ACC112 (cell line): ENCODE measurements around the gene RAPGEF3.
A peak's percentile ranks its signal among the peaks of the same experiment; 100 is the strongest.

ENCODE experiments used
- H2AFZ ChIP-seq: fragments of 200-600 bp; sonication (generic); one replicate; pipeline ENCODE4 v1.6.0; 2017; ENCODE audit warnings: antibody characterized with exemption, low read length; ENCODE audit not compliant: unreplicated experiment
- H3K27ac ChIP-seq: fragments of 200-600 bp; sonication (generic); 2 replicates; pipeline ENCODE4 v1.5.1; 2014; ENCODE audit warnings: low read depth, mild to moderate bottlenecking, antibody characterized with exemption, low read length, moderate library complexity
- H3K27me3 ChIP-seq: fragments of 200-600 bp; sonication (generic); 2 replicates; pipeline ENCODE4 v1.6.1; 2014; ENCODE audit warnings: mild to moderate bottlenecking, antibody characterized with exemption, low read length, moderate library complexity, mixed read lengths; ENCODE audit not compliant: insufficient read depth
- H3K36me3 ChIP-seq: fragments of 200-600 bp; sonication (generic); 2 replicates; pipeline ENCODE4 v1.6.1; 2016; ENCODE audit warnings: mild to moderate bottlenecking, antibody characterized with exemption, low read length, moderate library complexity, mixed read lengths; ENCODE audit not compliant: insufficient read depth
- H3K4me1 ChIP-seq: fragments of 200-600 bp; sonication (generic); one replicate; pipeline ENCODE4 v1.6.1; 2016; ENCODE audit warnings: low read length, mixed read lengths; ENCODE audit not compliant: insufficient read depth, unreplicated experiment, control insufficient read depth
- H3K4me3 ChIP-seq: fragments of 200-600 bp; sonication (generic); 2 replicates; pipeline ENCODE4 v1.5.1; 2014; ENCODE audit warnings: mild to moderate bottlenecking, low read depth, low read length
- H3K79me2 ChIP-seq: fragments of 200-600 bp; sonication (generic); one replicate; pipeline ENCODE4 v1.6.0; 2016; ENCODE audit warnings: low read length; ENCODE audit not compliant: control insufficient read depth, unreplicated experiment, insufficient read depth

The RAPGEF3 gene

DNA sequence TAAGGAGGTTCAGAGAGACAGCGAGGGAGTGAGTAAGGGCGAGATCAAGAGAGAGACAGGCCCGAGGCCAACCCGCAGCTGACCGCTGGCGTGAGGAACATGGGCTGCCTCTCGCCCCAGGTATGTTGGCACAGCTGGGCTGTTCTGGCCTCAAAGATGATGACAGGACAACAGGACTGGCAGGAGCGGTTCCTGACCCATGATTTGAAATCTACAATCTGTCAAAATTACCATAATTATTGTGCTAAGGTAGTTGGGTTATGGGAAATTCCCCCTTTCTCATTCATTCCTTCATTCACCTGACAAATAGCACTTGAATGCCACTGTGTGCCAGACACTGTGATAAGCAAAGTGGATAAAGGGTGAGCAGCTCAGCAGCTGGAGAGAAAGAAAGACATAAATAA is 28.3 kb downstream of the RAPGEF3 start:
- Histone ChIP-seq H3K36me3 (no peaks in the 10 kb centered on the region), H3K4me3 (no peak overlapping the region), H3K79me2 (no peaks in the 10 kb centered on the region), H3K27me3 (no peaks in the 10 kb centered on the region), H3K27ac (no peak overlapping the region), H3K4me1 (peaks cover 13% of the 10 kb centered on the region), H2AFZ (no peak overlapping the region)

GRCh38 chr12:47729233-47729632 is 29.4 kb downstream of the RAPGEF3 start:
- Histone ChIP-seq H3K4me3 (no peak overlapping the region), H3K79me2 (no peaks in the 10 kb centered on the region), H3K4me1 (peaks cover 13% of the 10 kb centered on the region), H3K36me3 (no peaks in the 10 kb centered on the region), H3K27me3 (no peaks in the 10 kb centered on the region), H2AFZ (no peak overlapping the region), H3K27ac (no peak overlapping the region)

GRCh38 chr12:47725893-47726292 is 32.8 kb downstream of the RAPGEF3 start:
- Histone ChIP-seq H3K79me2 (no peaks in the 10 kb centered on the region), H3K36me3 (no peaks in the 10 kb centered on the region), H3K27me3 (no peaks in the 10 kb centered on the region), H2AFZ (no peak overlapping the region), H3K4me1 (peaks cover 13% of the 10 kb centered on the region), H3K27ac (no peak overlapping the region), H3K4me3 (no peak overlapping the region)

GRCh38 chr12:47725091-47725772 is 33.4 kb downstream of the RAPGEF3 start, which contains the start of gene ENDOU:
ENDOU (minus strand) TSS chr12:47725490; CDS start chr12:47725413, 77 bp downstream.
- peaks cover 13% of the 10 kb centered on the region for H3K4me1 ChIP-seq
- no peaks in the 10 kb centered on the region for H3K36me3 ChIP-seq
- H3K27me3 ChIP-seq: no peaks in the 10 kb centered on the region
- H3K27ac ChIP-seq: no peak within 1 kb of the TSS
- H2AFZ ChIP-seq: no peak within 1 kb of the TSS
- no peak within 1 kb of the TSS for H3K4me3 ChIP-seq
- no peaks in the 10 kb centered on the region for H3K79me2 ChIP-seq

DNA sequence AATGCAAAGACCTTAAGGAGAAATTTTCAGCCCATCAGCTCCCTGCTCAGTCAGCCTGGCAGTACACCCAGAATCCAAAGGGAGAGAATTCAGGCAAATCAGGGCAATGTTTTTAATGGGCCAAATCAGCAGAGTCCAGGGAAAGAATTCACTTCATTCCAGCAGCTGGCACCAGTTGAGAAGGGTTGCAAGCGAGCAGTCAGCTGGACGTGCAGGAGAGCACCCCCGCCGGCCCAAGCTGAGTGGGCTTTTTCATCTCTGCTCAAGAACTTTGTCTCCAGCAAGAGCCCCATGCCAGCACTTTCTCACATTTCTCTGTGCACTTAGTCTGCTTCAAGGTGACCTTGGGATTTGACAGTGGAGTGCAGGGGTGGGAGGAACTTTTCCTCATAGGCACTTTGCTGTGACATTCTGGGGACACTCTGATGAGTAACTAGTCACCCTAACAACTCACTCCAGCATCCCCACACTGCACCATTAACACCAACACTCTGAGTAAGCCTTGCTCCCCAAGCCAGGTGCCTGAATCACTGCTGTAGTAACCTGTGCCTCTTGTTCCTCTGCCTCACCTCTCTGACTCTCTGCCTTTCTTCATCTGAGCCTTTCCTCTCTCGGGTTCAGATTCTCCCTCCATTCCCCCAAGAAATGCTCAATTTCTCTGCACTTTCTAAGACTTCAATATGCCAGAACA is 35.6 kb downstream of the RAPGEF3 start:
- Histone ChIP-seq H3K4me1 (peaks cover 15% of the 10 kb centered on the region), H3K27me3 (no peaks in the 10 kb centered on the region), H3K36me3 (no peaks in the 10 kb centered on the region), H3K79me2 (no peaks in the 10 kb centered on the region), H3K4me3 (no peak overlapping the region), H3K27ac (no peak overlapping the region), H2AFZ (no peak overlapping the region)

GRCh38 chr12:47722136-47722834 is 36.4 kb downstream of the RAPGEF3 start:
- H3K4me1 ChIP-seq: peaks cover 21% of the 10 kb centered on the region
- no peaks in the 10 kb centered on the region for H3K36me3 ChIP-seq
- no peaks in the 10 kb centered on the region for H3K27me3 ChIP-seq
- no peak overlapping the region for H3K4me3 ChIP-seq
- no peaks in the 10 kb centered on the region for H3K79me2 ChIP-seq
- no peak overlapping the region for H3K27ac ChIP-seq
- no peak overlapping the region for H2AFZ ChIP-seq

DNA sequence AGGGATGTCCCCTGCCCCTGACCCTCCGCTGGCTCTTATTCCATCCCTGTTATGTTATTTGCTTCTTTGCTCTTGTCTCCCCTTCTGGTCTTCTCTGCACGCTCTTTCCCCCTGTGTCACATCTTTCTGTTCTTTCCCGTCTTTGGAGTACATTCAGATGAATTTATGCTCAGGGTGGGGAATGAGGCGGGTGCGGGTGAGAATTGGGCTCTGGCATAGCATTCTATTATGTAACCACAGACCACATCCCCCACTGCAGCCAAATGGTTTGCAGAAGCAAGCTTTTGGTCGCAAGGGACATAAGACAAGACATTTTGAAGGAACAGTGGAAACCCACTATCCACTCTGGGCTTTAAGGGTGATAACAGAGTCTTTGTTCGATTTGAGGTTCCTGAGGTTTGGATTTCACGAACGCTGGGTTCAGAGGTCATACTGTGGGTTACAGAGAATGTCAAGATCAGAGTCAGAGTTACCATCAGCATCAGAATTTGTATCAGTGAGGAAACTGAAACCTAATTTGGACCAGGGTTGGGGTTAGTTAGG is 37.2 kb downstream of the RAPGEF3 start:
- H3K4me1 ChIP-seq: peaks cover 19% of the 10 kb centered on the region

GRCh38 chr12:47718531-47718930 is 40.1 kb downstream of the RAPGEF3 start:
- Histone ChIP-seq H2AFZ (peak overlapping the region; percentile 57), H3K27me3 (no peaks in the 10 kb centered on the region)

More for the DNA sequence above, 37.2 kb downstream of the RAPGEF3 start:
- no peaks in the 10 kb centered on the region for H3K79me2 ChIP-seq
- no peaks in the 10 kb centered on the region for H3K27me3 ChIP-seq
- H3K36me3 ChIP-seq: no peaks in the 10 kb centered on the region
- no peak overlapping the region for H3K4me3 ChIP-seq
- no peak overlapping the region for H3K27ac ChIP-seq
- H2AFZ ChIP-seq: no peak overlapping the region

GRCh38 chr12:47717443-47718193 is 41.1 kb downstream of the RAPGEF3 start:
- Histone ChIP-seq H3K4me1 (peaks cover 7% of the 10 kb centered on the region), H3K36me3 (no peaks in the 10 kb centered on the region), H3K27ac (peak overlapping the region; percentile 50), H2AFZ (peak overlapping the region; percentile 57), H3K4me3 (no peak overlapping the region), H3K27me3 (no peaks in the 10 kb centered on the region), H3K79me2 (no peaks in the 10 kb centered on the region)

More at GRCh38 chr12:47718531-47718930, 40.1 kb downstream of the RAPGEF3 start:
- no peaks in the 10 kb centered on the region for H3K79me2 ChIP-seq
- no peak overlapping the region for H3K27ac ChIP-seq
- peaks cover 7% of the 10 kb centered on the region for H3K4me1 ChIP-seq
- H3K36me3 ChIP-seq: no peaks in the 10 kb centered on the region
- H3K4me3 ChIP-seq: no peak overlapping the region

- no peaks in the 10 kb centered on the region for H3K27me3 ChIP-seq
- no peak overlapping the region for H3K27ac ChIP-seq
- H3K36me3 ChIP-seq: no peaks in the 10 kb centered on the region
- H3K79me2 ChIP-seq: no peaks in the 10 kb centered on the region
- H3K4me1 ChIP-seq: peaks cover 7% of the 10 kb centered on the region
- no peak overlapping the region for H3K4me3 ChIP-seq
- H2AFZ ChIP-seq: no peak overlapping the region
Observed at GRCh38 chr12:47717046-47717442, 41.6 kb downstream of the RAPGEF3 start.
